Stimulated activated naive CD4-positive, alpha-beta T cell (primary cell): Measurements from ENCODE around the gene ELOVL7.
"Not testable (repeated sequence)": the region's sequence is repeated elsewhere in the genome, so short reads cannot be mapped to it uniquely, and the experiment has no call there.

ENCODE experiments used
- DNase-seq, 6 experiments: peaks; one replicate each; lab custom pipeline; 2025; lab: John Stamatoyannopoulos, UW

The ELOVL7 gene

DNA sequence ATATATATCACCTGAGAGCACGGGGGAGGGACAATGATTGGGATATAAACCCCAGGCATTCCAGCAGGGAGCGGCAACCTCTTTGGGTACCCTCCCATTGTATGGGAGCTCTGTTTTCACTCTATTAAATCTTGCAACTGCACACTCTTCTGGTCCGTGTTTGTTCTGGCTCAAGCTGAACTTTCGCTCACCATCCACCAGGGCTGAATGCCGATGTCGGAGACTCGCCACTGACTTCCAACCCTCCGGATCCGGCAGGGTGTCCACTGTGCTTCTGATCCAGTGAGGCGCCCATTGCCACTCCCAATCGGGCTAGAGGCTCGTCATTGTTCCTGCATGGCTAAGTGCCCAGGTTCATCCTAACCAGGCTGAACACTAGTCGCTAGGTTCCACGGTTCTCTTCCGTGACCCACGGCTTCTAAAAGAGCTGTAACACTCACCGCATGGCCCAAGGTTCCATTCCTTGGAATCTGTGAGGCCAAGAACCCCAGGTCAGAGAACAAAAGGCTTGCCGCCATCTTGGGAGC is 48.6 kb downstream of the ELOVL7 start:
- not testable (repeated sequence) for DNase-seq

- DNase-seq, result no peak
Observed at GRCh38 chr5:60794691-60795090, 49.4 kb downstream of the ELOVL7 start.

- no peak for DNase-seq
Observed at GRCh38 chr5:60792438-60792837, 51.6 kb downstream of the ELOVL7 start.

DNA sequence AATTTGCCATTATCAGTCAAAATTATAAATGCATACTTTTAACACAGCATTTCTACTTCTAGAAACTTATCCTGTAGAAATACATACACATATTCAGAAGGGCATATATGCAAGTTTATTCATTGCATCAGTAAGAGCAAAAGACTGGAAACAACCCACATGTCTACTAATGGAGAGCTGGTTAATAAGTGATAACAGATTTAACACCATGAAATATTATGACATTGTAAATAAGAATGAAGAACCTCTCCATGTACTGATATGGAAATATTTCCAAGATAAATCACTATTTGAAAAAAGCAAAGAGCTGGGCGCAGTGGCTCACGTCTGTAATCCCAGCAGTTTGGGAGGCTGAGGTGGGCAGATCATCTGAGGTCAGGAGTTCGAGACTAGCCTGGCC is 54.5 kb downstream of the ELOVL7 start:
- no peak for DNase-seq

DNA sequence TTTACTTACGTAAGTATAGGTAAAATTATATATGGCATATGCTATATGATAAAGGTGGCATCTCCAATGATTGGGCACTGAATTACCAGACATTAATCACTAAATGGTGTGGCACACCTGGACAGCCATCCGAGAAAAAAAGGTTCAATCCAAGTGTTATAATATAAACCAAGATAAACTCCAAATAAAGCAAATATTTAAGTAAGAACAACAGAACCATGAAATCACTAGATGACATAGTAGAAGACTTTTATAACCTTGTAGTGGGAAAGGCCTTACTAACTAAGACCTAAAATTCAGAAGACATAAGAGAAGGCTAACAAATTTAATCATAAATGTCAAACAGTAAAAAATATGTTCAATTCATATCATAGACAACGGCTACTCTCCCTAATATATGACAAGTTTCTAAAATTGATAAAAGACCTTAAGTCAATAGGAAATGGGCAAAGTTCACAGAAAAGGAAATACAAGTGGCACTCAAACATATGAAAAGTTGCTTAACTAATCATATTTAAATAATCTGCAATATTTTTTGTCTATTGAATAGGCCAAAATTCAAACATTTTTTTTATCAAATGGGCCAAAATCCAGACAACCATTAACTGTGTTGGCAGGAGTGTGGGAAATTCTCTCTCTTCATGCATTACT is 55.1 kb downstream of the ELOVL7 start:
- no peak for DNase-seq

GRCh38 chr5:60779466-60779865 is 64.6 kb downstream of the ELOVL7 start:
- DNase-seq, result no peak

DNA sequence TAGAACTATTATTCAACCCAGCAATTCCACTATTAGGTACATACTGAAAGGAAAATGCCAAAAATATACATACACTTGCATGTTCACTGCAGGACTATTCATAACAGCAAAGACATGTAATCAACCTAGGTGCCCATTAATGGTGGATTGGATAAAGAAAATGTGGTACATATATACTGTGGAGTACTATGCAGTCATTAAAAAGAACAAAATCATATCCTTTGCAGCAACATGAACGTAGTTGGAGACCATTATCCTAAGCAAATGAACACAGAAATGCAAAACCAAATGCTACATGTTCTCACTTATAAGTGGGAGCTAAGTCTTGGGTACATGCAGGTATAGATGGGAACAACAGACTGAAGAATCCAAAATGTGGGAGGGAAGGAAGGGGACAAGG is 67.7 kb downstream of the ELOVL7 start:
- DNase-seq, result no peak

DNA sequence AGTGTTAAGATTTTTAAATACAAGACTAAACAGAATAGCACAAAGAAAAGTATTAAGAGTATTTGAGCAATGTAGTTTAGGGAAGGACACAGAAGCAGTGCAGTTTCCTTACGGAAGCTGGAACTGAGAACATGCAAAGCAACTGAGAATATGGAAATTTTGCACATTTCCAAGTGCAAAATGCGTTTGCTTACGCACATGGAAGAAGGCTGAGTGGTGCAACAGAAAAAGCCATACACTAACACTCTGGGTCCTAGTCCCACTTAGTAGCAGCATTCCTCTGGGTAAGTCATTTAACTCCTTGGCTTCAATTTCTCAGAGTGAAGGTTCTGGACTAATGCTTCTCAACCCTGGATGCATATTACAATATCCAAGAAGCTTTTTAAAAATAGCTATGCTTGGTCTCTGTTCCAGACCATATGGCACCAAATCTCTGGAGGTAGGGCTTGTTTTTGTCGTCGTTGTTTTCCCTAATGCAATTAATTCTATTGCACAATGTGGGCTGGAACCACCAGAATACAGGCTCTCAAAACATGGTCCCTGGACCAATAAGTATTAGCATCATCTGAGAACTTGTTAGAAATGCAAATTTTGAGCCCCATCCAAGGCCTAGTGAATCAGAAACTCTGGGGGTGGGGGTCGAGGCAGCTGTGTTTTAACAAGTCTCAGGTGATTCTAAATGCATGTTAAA is 78.9 kb downstream of the ELOVL7 start:
- no peak for DNase-seq

- DNase-seq, result no peak
Observed at GRCh38 chr5:60763061-60763460, 81.0 kb downstream of the ELOVL7 start.

GRCh38 chr5:60754495-60754894 is 89.6 kb downstream of the ELOVL7 start:
- no peak for DNase-seq

DNA sequence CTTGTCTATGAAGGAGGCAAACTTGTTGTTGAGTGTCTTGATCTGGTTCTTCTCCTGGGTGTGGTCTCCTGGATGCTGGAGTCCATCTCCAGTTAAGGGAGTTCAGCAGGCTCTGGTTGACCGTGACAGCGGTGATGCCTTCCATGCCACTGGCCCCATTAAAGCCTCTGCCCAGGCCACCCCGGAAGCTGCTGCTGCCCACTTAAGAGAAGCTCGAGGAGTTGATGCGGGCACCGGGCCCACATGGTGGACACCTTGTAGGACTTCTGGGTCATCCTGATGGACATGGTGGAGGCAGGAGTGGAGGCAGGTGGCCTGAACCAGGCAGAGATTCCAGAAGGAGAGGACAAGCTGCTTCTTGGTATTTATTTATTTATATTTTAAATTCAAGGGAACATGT is 99.4 kb downstream of the ELOVL7 start:
- DNase-seq, result no peak

GRCh38 chr5:60743511-60744314 is 100.4 kb downstream of the ELOVL7 start:
- DNase-seq, result no peak

- no peak for DNase-seq
Observed at GRCh38 chr5:60740322-60740721, 103.7 kb downstream of the ELOVL7 start.

DNA sequence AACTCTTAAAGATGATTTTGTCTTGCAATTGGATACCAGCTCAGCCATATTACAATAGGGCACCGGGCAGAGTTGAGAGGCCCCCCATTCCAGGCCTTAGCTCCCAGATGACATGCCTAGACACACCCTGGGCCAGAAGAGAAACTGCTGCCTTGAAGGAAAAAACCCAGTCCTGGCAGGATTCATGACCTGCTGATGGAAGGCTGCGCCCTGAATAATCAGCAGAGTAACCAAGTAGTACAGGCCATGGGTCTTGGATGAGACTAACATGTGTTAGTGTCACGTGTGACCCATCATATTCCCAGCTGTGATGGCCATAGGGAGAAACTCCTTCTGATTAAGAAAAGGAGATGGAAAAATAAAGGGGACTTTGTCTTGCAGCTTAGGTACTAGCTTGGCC is 105.1 kb downstream of the ELOVL7 start:
- DNase-seq, result no peak

GRCh38 chr5:60738461-60738860 is 105.6 kb downstream of the ELOVL7 start:
- no peak for DNase-seq

GRCh38 chr5:60730858-60731257 is 113.2 kb downstream of the ELOVL7 start:
- DNase-seq, result not testable (repeated sequence)

GRCh38 chr5:60727033-60727679 is 116.9 kb downstream of the ELOVL7 start:
- no peak for DNase-seq

DNA sequence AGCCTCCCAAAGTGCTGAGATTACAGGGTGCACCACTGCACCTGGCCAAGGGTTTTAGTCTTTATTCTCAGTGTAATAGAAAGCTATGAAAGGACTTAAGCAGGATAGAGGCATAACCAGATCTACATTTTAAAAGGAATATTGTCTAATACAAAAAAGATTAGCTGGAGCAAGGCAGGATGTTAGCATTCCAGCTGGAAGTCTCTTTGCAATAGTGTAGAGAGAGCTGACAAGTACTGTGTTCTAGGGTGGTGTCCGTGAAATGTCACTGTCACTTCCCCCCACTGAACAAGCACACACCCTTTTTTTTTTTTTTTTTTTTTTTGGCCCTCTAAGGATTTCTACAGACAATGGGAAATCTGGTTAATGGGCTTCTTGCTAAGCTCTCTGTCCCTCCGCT is 119.9 kb downstream of the ELOVL7 start:
- no peak for DNase-seq

GRCh38 chr5:60722416-60722815 is 121.7 kb downstream of the ELOVL7 start:
- DNase-seq, result no peak

DNA sequence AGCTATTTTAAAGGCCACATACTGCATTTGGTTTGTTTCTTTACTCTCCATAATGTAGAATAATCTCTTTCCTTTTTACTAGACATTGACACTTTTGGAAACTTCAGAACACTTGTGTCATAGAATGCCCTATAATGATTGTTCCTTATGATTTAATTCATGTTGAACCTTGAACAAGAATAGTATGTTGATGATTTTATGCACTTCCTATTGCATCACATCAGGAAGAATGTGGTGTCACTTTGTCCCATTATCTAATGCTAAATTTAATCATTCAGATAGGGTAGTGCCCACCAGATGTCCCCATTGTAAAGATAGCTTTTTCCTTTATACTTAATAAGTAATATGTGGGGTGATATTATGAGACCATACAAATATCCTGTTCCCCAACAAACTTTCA is 124.7 kb downstream of the ELOVL7 start:
- no peak for DNase-seq

DNA sequence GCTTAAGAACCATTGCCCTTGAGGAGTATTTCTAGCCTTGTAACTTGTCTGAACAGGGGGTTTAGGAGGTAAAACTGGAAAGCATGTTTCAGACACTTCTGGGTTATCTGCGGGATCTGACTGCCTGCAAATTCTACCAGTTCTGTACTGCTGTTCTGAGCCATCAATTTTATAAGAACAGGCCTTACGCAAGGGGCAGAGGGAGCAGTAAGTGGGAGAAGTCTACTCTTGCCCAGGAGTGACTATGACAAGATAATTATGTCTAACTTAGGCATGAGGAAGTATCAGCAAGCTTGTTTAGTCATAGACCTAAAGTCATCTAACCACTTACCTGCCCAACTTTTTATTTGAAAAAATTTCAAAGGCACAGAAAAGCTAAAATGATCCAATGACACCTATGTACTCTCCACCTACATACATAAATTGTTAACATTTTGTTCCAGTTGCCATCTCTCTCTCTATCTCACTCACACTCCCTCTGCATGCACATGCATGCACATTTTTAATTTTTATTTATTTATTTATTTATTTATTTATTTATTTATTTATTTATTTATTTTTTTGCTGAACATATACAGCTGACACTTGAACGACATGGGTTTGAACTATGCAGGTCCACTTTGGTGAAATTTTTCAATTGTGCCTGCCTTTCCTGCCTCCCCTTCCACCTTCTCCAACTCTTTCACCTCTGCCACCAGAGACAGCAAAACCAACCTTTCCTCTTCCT is 125.7 kb downstream of the ELOVL7 start:
- DNase-seq, result no peak
